ENCODE data around the gene CCDC61.

DNA sequence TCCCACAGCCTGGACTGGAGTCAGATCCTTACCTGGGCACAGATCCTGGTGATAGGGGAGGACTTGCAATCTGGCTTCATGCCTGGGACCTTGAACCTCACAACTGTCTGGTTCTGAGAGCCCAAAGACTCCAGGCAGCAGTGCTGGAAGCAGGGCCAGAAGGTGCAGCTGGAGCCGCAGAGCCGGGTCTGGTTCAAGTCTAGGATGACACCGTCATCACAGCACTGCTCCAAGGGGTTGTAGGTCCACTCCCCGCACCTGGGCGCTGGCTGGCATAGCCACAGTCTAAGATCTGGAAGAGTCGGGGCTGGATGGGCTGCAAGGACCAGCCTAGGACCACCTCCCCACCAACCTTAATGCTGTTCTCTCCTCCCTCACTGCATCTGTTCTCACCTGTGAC is 44.9 kb downstream of the CCDC61 start:
- TF ChIP-seq, protein P1, sequence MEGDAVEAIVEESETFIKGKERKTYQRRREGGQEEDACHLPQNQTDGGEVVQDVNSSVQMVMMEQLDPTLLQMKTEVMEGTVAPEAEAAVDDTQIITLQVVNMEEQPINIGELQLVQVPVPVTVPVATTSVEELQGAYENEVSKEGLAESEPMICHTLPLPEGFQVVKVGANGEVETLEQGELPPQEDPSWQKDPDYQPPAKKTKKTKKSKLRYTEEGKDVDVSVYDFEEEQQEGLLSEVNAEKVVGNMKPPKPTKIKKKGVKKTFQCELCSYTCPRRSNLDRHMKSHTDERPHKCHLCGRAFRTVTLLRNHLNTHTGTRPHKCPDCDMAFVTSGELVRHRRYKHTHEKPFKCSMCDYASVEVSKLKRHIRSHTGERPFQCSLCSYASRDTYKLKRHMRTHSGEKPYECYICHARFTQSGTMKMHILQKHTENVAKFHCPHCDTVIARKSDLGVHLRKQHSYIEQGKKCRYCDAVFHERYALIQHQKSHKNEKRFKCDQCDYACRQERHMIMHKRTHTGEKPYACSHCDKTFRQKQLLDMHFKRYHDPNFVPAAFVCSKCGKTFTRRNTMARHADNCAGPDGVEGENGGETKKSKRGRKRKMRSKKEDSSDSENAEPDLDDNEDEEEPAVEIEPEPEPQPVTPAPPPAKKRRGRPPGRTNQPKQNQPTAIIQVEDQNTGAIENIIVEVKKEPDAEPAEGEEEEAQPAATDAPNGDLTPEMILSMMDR (IDR thresholded peaks at IDR 0.05): no peak
- TF ChIP-seq EZH2 (IDR thresholded peaks at IDR 0.05; ENCODE audit: borderline replicate concordance, insufficient read depth, low read depth, low read length, poor library complexity, severe bottlenecking): no peak

Data from B cell (primary cell).